HG03095 (cell line): ENCODE data around the gene MFSD12.
"Not testable (repeated sequence)": the region's sequence is repeated elsewhere in the genome, so short reads cannot be mapped to it uniquely, and the experiment has no call there.

Experiments
- ATAC-seq: cut with Tn5 transposase; IDR thresholded peaks from one replicate; pipeline ENCODE4 v1.9.1; 2021; ENCODE audit warnings: moderate library complexity; ENCODE audit not compliant: unreplicated experiment

MFSD12 gene

DNA sequence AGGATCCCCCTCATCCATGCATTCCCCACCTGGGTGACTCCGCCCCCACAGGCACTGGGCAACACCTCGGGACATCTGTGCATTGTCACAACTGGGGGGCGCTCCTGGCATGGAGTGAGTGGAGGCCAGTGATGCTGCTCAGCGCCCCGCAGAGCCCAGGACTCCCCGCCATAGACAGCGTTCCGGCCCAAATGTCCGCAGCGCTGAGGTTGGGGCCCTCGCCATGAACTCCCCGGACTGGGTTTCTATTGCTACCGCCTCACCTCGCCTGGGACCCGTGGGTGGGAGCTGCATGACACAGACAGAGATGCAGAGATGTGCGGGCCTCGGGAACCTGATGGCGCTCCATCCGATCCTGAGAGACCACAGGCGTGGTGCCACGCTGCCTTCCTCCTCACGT is 46.7 kb downstream of the MFSD12 start:
- ATAC-seq, result no peak

DNA sequence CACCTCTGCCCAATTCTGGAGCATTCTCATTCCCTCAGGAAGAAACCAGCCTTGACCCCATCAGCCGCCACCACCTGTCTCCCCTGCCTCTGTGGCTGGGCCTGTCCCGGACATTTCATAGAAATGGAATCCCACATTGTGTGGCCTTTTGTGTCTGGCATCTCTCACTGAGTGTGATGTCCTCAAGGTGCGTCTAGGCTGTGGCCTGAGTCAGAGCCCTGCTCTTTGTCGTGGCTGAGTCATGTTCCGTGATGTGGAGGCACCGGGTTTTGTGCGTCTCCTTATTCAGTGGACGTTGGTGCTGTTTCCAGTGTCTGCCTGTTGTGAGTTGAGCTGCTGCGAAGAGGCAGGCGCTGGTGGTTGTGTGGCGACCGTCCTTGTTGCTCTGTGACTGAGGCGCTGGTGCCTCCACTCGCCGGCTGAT is 47.8 kb downstream of the MFSD12 start:
- no peak for ATAC-seq

DNA sequence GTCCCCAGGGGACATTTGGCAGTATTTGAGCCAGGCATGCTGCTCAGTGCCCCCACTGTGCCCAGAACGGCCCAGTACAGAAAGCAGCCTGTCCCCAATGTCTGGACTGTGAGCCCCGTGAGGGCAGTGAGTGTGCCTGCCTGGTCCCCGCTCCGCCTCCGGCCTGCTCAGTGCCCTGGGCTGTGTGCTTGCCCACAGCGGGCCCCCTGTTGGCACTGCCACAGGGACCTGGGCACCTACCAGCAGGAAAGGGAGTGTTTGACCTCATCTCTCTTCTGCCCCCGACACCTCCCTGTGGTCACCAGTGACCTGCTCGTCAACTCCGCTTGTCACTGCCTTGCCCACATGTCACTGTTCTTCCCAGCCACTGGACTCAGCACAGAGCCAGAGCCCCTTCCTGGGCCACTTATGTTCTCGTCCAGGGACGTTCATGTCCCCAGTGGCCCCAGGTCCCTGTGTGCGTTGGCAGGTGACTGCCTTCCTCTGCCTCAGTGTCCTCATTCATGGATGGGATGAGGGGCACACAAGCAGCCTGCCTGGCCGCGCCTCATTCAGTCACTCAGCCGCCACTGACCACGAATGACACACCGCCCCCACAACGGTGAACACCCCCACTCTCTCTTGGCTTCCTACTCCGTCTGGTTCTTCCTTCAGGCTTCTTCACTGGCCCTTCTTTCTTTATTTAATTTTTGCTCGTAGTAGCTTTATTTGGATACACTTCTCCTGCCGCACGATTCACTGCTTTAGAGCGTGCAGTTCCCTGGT is 48.4 kb downstream of the MFSD12 start:
- no peak for ATAC-seq

DNA sequence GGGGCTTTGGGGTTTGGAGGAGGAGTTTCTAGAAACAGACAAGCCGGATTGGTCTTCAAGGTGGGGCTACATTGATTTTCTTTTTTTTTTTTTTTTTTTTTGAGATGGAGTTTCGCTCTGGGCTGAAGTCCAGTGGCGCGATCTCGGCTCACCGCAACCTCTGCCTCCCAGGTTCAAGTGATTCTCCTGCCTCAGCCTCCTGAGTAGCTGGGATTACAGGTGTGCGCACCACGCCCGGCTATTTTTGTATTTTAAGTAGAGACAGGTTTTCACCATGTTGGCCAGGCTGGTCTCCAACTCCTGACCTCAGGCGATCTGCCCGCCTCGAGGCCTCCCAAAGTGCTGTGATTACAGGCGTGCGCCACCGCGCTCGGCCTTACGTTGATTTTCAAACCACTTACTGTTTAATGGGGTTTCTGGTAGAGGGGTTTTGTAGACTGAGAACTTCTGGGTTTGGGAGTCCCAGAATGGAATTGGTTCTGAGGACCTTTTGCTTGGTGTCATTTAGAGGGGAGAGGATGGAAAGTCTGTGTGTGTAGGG is 49.2 kb downstream of the MFSD12 start:
- ATAC-seq, result not testable (repeated sequence)

DNA sequence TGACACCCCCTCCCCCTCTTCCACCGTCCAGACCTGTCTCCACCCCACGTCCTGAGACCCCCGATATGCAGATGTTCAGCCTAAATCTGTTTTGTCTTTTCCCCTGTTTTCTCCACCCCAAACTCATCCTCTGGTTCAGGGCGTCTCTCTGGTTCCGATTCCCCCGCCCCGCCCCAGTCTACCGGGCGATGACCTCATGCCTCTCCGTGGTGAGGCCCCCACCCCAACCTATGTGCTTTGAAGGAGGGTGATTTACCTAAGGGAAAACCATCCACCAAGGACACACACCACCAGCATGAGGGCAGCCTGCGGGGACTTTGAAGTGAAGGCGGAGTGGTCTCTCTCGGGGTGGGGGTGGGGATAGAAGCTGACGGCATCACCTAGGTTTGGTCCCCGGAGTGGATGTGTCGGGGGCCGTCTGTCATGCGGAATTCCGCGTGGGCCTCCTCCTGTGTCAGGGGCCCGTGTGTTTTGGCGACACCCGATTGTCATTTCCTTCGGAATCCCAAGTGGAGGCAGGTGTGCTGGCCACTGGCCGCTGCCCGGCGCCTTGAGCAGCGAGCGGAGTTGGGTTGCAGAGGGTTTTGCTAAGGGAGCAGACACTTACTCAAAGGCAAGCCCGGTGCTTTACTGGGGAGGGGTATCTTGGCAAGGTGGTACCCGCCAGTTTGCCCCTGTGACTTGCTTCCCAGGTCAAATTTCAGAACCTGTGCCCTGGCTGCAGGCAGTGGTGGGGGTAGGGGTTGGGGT is 49.8 kb downstream of the MFSD12 start:
- no peak for ATAC-seq

DNA sequence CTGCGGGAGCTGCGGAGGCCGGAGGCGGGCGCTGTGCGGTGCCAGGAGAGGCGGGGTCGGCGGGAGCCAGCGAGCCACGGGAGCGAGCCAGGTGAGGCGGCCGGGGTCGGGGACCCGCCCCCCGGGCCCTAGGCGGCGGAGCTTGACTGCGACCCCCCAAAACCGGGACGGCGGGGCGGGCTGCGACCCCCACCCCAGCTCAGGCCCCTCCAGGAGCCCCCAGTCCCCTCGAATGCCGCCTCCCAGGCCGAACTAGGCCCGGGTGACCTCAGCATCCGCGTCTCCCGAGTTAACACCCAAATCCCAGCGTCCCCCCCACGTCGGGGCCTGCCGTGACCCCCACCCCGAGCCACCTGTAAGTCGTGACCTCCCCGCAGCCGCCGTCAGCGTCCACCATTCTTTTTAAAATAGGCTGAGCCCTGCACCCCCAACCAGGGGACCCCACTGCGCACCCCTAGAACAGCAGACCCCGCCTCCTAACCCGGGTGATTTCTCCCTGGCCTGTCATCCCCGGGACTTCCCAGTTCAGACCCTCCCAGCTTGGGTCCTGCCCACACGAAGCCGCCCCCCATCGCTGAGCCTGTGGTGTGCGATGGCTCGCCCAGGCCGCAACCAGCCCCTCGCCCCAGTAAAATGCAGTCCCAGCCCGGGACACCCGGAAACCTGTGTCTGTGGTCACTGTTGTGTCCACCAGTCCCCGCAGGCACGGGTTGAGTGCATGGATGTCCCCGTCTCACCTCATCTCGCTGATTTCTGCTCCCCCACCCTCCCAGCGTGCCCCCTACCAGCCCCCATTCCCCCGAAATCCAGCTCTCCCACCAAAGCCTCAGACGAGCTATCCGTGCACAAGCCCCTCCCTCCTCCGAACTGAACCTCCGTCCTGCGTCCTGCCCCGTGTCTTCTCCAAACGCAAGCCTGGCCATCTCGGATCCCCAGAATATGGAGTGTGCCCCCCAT is 50.7 kb downstream of the MFSD12 start:
- ATAC-seq, result no peak

DNA sequence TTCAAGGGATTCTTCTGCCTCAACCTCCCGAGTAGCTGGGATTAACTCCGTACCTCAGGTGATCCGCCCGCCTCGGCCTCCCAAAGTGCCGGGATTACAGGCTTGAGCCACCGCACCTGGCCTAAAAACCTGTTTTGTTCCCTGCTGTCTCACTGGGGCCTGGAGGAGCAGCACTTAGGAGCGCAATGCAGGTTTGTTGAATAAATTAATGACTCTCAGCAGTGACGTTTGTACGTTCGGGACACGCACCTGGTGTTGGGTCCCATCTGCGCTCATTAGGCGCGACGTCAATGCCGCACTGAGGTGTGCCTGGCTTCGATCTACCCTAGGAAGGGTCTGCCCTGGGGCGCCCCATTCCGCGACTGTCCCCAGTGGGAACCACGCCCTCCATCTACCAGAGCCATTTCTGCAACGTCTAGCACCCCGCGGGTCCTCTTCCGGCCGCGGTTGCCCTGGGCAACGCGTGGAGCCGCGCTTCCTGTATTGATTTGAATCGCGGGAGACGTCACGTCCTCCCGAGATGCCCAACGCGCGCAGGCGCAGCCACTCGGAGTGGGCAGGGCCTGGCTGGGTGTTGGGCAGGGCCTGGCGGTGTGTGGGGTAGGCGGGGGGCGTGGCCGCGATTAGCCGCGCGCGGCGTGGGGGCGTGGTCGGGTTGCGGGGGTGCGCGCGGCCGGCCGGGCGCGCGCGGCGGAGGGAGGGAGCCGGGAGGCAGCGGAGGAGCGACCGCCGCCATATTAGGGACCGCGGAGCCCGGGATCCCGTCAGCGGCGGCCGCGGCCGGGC is 51.6 kb downstream of the MFSD12 start, which contains the start of gene FZR1:
TSS of gene FZR1 (plus strand) at position 714 of the 786 bp plus-strand sequence. CDS start 16,679 bp downstream, outside the sequence.
- peak; percentile 81 for ATAC-seq

DNA sequence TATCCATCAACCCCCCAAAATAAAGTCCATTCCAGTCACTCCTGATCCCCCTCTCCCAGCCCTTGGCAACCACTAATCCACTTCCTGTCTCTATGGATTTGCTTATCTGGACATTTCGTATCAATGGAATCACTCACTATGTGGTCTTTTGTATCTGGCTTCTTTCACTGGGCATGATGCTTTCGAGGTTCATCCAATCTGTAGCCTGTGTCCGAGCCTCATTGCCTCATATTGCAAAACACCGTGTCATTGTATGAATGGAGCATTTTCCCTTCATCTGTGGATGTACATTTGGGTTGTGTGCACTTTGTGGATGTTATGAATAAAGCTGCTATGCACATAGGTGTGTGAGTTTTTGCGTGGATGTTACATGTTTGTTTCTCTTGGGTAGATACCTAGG is 52.7 kb downstream of the MFSD12 start:
- ATAC-seq, result no peak

DNA sequence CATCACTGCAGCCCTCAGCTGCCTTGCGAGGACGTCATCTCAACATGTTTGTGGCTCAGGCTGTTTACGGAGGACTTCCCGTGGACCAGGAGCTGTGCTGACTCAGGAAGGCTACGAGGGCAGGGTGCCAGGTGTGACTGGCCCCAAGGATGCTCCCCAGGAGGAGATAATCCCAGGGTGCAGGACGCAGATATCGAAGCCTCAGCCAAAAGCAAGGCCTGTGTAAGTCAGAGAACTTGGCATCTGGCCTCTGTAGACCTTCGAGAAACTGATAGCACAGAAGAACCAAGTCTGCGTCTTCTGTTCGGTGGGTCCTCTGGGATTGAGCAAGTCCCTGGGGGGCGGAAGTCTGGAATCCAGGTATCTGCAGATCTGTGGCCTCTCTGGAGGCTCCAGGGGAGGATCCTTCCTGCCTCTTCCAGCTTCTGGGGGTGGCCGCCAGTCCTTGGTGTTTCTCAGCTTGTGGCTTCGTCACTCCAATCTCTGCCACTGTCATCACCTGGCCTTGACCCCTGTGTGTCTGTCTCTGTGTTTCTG is 54.3 kb downstream of the MFSD12 start:
- no peak for ATAC-seq

DNA sequence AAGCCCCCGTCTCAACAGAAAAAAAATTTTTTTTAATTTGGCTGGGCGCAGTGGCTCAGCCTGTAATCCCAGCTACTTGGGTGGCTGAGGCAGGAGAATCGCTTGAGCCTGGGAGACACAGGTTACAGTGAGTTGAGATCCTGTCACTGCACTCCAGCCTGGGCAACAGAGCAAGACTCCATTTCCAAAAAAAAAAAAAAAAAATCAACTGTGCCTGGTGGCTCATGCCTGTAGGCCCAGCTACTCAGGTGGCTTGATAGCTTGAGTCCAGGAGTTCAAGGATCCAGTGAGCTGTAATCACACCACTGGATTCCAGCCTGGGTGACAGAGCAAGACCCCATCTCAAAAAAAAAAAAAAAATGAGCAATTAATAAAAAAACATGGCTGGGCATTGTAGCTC is 55.6 kb downstream of the MFSD12 start:
- no peak for ATAC-seq

DNA sequence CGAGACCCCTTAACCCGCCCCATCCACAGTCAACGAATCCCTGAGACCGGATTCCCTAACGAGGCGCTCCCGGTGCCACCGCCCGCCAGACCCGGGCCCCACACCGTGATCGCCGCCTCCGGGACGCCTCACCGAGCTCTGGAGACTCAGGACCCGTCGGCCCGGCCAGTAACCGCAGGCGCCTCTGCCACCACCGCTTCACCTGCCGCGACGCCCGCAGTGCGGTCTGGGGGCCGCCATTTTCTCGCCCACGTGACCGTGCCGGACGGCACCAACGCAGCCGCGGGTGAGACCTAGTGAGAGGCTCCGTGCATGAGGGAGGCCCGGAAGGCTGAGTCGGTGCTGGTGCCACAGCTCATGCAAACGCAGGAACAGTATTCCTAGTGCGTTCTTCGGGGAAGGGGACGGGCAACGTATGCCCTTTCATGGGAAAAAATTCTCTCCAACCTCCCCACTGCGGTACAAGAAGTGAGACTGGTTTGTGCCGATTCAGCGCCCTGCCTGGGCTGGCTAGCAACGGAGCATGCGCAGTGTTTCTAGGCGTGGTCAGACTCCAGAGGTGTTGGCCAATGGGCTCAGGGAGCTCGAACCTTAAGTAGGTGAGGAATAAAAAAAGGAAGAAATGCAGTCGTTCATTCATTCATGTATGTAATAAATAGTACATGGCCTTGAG is 56.8 kb downstream of the MFSD12 start, which contains the start of gene DOHH:
TSS of gene DOHH (minus strand) at position 246 of the 673 bp plus-strand sequence. CDS start 3,860 bp downstream, outside the sequence.
- ATAC-seq, result peak; percentile 60

DNA sequence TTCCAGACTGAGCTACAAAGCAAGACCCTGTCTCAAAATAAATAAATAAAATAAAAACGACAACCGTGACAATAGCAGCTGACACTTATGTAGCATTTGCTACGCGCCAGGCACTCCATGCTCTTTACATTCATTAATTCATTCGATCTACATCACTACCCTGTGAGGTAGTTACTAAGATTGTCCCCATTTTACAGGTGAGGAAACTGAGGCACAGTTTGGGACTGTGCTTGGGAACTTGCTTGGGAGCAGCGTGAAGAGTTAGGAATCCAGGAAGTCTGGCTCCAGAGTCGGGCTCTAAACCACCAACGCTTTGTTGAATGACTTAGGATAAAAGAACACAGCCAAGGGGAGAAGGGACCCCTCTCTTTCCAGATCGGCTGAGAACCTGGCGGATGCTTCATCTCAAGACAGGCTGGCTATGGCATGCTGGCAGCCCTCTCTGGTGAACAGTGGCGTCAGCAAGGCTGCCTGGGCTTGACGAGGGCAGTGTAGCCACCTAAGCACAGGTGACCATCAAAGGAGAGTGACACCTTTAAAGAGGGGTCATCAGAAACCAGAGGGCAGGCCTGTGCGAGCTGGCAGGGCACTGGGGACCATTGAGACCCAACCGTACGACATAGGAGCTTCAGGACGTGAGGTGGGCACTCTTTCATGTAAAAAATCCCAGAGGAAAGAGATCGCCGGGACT is 57.5 kb downstream of the MFSD12 start:
- ATAC-seq, result peak; percentile 4

DNA sequence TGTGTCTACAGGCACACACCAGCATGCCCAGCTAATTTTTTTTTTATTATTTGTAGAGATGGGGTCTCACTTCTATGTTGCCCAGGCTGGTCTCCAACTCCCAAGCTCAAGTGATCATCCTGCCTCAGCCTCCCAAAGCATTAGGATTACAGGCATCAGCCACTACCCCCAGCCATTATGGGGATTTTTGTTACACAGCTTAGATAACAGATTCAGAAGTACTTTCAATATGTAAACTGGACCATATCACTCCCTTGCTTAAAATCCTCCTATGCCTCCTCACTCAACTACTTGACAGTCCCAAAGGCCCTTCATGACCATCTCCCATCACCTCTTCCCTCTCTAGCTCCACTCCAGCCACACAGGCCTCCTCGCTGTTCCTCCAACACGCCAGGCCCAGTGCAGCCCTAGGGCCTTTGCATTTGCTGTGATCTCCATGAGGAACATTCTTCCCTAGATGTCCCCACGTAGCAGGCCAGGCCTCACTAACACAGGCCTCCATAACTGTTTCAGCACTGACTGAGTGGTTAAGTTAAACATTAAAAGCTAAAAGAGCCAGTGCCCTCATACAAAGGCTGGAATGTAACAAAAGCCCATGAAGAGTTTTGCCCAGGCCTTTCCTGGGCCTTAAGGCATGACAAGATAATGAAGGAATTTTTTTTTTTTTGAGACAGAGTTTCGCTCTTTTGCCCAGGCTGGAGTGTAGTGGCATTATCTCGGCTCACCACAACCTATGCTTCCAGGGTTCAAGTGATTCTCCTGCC is 59.4 kb downstream of the MFSD12 start:
- ATAC-seq, result no peak

DNA sequence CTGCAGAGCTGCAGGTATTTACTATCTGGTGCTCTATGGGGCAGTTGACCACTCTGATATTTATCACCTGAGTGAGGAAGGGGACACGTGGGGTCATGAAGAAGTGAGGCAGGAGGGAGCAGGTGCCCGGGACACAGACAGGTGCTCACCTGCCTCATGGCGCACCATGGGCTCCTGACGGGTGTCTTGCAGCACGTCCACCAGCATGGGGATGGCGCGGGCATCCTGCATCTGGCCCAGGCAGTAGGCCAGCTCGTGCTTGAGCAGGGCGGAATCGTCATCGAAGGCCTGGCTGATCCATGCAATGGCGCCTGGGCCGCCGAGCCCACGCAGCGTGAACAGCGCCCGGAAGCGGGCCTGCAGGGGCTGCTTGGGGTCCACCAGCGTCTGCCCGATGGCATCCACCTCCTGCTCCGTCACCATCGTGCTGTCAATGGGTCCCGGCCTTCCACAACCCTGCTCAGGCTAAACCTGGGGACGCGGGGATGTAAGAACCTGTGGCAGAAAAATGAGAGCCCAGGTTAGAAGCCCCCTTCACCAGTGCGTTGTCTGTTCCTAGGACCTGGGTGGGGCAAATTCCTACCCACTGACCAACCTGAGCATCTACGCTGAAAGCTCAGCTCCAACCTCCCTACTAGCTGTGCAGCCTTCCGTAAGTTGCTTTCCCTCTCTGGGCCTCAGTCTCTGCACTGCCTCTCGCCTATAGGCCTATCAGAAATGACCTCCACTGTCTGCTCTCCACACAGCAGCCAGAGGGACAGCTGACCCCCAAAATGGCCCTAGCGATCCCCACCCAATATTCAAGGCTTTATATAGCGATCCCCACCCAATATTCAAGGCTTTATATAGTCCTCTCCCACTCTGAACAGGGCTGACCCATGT is 60.8 kb downstream of the MFSD12 start:
- no peak for ATAC-seq

DNA sequence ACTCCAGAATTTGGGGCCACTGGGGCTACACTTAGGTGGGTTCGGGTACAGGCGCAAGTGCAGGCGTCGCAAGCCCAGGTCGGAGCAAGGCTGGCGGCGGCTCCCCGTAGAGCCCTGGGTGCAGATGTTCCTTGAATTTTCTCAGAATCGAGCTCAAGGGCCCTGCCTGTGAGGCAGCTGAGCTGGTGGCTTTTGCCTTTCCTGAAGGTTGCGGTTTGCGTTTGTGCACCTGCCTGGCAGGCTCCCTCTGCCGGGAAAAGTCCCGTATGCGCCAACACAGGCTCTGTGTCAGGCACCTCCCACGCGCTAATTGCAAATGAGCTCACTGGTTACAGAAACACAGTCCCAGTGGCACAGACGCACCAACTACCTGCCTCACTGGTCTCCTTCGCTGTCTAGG is 62.8 kb downstream of the MFSD12 start:
- ATAC-seq, result no peak
